SU-DHL-6 (cell line): Measurements from ENCODE around the gene EYS.

Experiments used
- H2AFZ ChIP-seq: fragments of 200-600 bp; sonication (generic); 2 replicates; pipeline ENCODE4 v1.6.1; 2014; ENCODE audit warnings: low read depth, mild to moderate bottlenecking, moderate library complexity, mixed read lengths, antibody characterized with exemption, low read length; ENCODE audit not compliant: severe bottlenecking
- H3F3A ChIP-seq: fragments of 200-600 bp; shearing (Covaris generic); 2 replicates; pipeline ENCODE4 v1.6.0; 2016; ENCODE audit warnings: antibody characterized with exemption, mild to moderate bottlenecking; ENCODE audit not compliant: insufficient read depth
- H3K27ac ChIP-seq: fragments of 200-600 bp; sonication (generic); 2 replicates; pipeline ENCODE4 v1.5.1; 2016; ENCODE audit warnings: low read depth, mild to moderate bottlenecking, low read length, moderate library complexity, mixed read lengths
- H3K27me3 ChIP-seq: fragments of 200-600 bp; sonication (generic), shearing (Covaris generic); 2 replicates; pipeline ENCODE4 v1.6.0; 2014; ENCODE audit warnings: mild to moderate bottlenecking, low read length
- H3K36me3 ChIP-seq: fragments of 200-600 bp; sonication (generic); 2 replicates; pipeline ENCODE4 v1.6.1; 2014; ENCODE audit warnings: mild to moderate bottlenecking, low read length, mixed read lengths
- H3K4me2 ChIP-seq: fragments of 300-600, 200-600 bp; shearing (Covaris generic), sonication (generic); 2 replicates; pipeline ENCODE4 v1.6.0; 2014; ENCODE audit warnings: low read length, low read depth, mild to moderate bottlenecking; ENCODE audit not compliant: poor library complexity, severe bottlenecking
- H3K4me3 ChIP-seq: fragments of 200-600 bp; sonication (generic); 2 replicates; pipeline ENCODE4 v1.5.1; 2014; ENCODE audit warnings: antibody characterized with exemption, low read length, mild to moderate bottlenecking, mixed read lengths; ENCODE audit not compliant: insufficient read depth, poor library complexity, severe bottlenecking
- H3K79me2 ChIP-seq: fragments of 200-600 bp; sonication (generic); 2 replicates; pipeline ENCODE4 v1.6.1; 2014; ENCODE audit warnings: mild to moderate bottlenecking, low read length, moderate library complexity; ENCODE audit not compliant: insufficient read depth
- H3K9ac ChIP-seq: fragments of 200-600 bp; sonication (generic); 2 replicates; pipeline ENCODE4 v1.7.0; 2014; ENCODE audit warnings: mild to moderate bottlenecking, low read length
- H3K9me2 ChIP-seq: fragments of 200-600 bp; sonication (generic); replicated peaks from 2 replicates; pipeline ENCODE4 v1.6.1; 2014; ENCODE audit warnings: low read length; ENCODE audit not compliant: insufficient read depth
- H3K9me3 ChIP-seq: fragments of 200-600 bp; sonication (generic); 2 replicates; pipeline ENCODE4 v1.6.1; 2014; ENCODE audit warnings: low read length, mixed read lengths; ENCODE audit not compliant: insufficient read depth
- H4K20me1 ChIP-seq: fragments of 200-600 bp; sonication (generic); 2 replicates; pipeline ENCODE4 v1.6.1; 2014; ENCODE audit warnings: low read depth, mild to moderate bottlenecking, antibody characterized with exemption, low read length, moderate library complexity, mixed read lengths
- EZH2phosphoT487 ChIP-seq: fragments of 200-600 bp; sonication (generic), shearing (Covaris generic); conservative IDR thresholded peaks from 2 replicates; pipeline ENCODE4 v1.6.1; 2018; ENCODE audit warnings: mild to moderate bottlenecking, antibody characterized with exemption, low read length, moderate library complexity, mixed read lengths
- TF ChIP-seq, protein P1 (sequence below): fragments of 200-600 bp; sonication (generic); IDR thresholded peaks from one replicate; pipeline ENCODE4 v1.5.1; 2017; ENCODE audit warnings: antibody characterized with exemption, mild to moderate bottlenecking, low read length, moderate library complexity; ENCODE audit not compliant: insufficient read depth, poor library complexity, severe bottlenecking

Gene EYS

DNA sequence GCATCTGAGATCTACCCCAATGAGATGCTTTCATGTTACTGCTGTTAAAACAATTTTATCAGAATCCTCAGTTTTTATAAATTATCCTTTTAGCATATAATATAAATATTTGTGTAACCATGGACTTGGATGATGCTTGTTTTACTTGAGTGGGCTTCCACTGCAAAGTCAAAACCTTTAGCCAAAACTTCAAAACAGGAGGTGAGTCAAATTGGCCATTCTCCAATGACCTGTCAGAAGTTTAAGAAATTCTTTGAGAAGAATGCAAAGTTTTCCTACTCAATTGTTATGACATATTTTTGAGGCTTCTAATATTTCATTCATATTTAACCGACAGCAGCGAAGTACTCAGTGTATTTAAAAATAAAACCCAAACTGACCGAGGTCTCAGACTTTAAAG, 507.9 kb downstream of the EYS start:
- Histone ChIP-seq H3K9ac (no peak overlapping the region), H4K20me1 (no peaks in the 10 kb centered on the region), H3K4me3 (no peak overlapping the region), H3K4me2 (no peak overlapping the region), H3K79me2 (no peaks in the 10 kb centered on the region), H3K9me2 (no peaks in the 10 kb centered on the region), H3K27ac (no peak overlapping the region), H3K27me3 (no peaks in the 10 kb centered on the region), H3K9me3 (no peaks in the 10 kb centered on the region), H3F3A (no peaks in the 10 kb centered on the region), H3K36me3 (no peaks in the 10 kb centered on the region), H2AFZ (no peak overlapping the region)
- TF ChIP-seq, protein P1, sequence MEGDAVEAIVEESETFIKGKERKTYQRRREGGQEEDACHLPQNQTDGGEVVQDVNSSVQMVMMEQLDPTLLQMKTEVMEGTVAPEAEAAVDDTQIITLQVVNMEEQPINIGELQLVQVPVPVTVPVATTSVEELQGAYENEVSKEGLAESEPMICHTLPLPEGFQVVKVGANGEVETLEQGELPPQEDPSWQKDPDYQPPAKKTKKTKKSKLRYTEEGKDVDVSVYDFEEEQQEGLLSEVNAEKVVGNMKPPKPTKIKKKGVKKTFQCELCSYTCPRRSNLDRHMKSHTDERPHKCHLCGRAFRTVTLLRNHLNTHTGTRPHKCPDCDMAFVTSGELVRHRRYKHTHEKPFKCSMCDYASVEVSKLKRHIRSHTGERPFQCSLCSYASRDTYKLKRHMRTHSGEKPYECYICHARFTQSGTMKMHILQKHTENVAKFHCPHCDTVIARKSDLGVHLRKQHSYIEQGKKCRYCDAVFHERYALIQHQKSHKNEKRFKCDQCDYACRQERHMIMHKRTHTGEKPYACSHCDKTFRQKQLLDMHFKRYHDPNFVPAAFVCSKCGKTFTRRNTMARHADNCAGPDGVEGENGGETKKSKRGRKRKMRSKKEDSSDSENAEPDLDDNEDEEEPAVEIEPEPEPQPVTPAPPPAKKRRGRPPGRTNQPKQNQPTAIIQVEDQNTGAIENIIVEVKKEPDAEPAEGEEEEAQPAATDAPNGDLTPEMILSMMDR = no peak
- TF ChIP-seq EZH2phosphoT487 = no peak

DNA sequence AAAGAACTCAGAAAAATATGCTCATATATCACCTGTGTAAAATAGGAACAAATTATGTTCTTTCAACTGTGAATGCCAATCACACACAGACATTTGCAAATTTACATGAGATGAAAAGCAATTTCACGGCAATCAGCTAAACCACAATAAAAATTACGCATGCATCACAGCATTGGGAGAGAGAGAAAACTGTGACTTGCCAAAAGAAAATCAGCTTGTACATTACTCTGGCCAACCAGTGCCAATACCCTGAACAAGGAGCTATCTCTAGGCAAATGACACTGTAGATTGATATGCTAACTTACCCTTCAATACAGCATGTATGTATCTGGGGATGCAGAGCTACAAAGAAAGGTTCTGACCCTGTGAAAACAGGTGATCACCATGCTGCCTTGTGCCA, 515.6 kb downstream of the EYS start:
- Histone ChIP-seq H3K9ac (no peak overlapping the region), H2AFZ (no peak overlapping the region), H3K9me2 (no peaks in the 10 kb centered on the region), H3K27me3 (no peaks in the 10 kb centered on the region), H3K4me2 (no peak overlapping the region), H3K79me2 (no peaks in the 10 kb centered on the region), H4K20me1 (no peaks in the 10 kb centered on the region), H3F3A (no peaks in the 10 kb centered on the region), H3K27ac (no peak overlapping the region), H3K9me3 (no peaks in the 10 kb centered on the region), H3K4me3 (no peak overlapping the region), H3K36me3 (no peaks in the 10 kb centered on the region)
- TF ChIP-seq, protein P1 = no peak
- TF ChIP-seq EZH2phosphoT487 = no peak

DNA sequence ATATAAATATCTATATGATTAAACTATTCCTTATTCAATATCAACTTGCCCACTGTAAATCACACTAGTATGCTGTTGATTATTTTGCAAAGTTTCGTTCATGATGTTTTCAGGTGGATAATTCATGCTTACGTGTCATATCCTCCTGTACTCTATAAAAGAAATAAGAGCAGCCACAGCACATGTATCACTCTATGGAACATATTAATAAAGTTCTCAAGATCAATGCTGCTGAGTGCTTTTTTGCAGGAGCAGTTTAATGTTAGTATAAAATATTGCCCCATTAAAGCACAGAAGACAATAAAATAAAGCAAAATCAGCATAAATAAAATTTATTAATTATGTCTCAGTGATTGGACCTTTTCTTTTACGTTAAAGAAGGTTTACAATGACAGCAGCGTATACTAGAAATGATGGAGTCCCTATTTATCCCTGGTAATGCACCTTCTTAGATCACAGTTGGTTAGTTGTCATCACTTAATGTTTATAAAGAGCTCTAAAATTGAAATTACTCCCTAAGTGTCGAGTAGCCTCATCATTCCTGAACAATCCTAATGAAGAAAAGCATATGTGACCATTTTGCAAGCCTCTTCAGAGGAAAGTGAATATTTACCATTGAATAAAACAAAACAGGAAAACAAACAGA, 517.7 kb downstream of the EYS start:
- Histone ChIP-seq H3K27me3 (no peaks in the 10 kb centered on the region), H3K27ac (no peak overlapping the region), H3K9ac (no peak overlapping the region), H3K36me3 (no peaks in the 10 kb centered on the region), H3K9me2 (no peaks in the 10 kb centered on the region), H3F3A (no peaks in the 10 kb centered on the region), H2AFZ (no peak overlapping the region), H4K20me1 (no peaks in the 10 kb centered on the region), H3K4me2 (no peak overlapping the region), H3K4me3 (no peak overlapping the region), H3K9me3 (no peaks in the 10 kb centered on the region), H3K79me2 (no peaks in the 10 kb centered on the region)
- TF ChIP-seq, protein P1 = no peak
- TF ChIP-seq EZH2phosphoT487 = no peak
